Fibroblast of pulmonary artery (primary cell): Measurements from ENCODE around the gene PBRM1.

Source experiments
- DNase-seq: peaks from one replicate; pipeline ENCODE4 v3.0.0-alpha.2; 2010; ENCODE audit warnings: low read depth
- H3K4me3 ChIP-seq: replicated peaks from 2 replicates; pipeline ENCODE4 v1.5.1; 2011; ENCODE audit warnings: low read depth, mild to moderate bottlenecking, control low read depth, low read length, moderate library complexity
- TF ChIP-seq, protein P1 (sequence below): IDR thresholded peaks from 2 replicates; pipeline ENCODE4 v1.5.1; 2011; ENCODE audit warnings: mild to moderate bottlenecking, control low read depth, low read length, inconsistent platforms; ENCODE audit errors: missing control alignments

PBRM1 gene

DNA sequence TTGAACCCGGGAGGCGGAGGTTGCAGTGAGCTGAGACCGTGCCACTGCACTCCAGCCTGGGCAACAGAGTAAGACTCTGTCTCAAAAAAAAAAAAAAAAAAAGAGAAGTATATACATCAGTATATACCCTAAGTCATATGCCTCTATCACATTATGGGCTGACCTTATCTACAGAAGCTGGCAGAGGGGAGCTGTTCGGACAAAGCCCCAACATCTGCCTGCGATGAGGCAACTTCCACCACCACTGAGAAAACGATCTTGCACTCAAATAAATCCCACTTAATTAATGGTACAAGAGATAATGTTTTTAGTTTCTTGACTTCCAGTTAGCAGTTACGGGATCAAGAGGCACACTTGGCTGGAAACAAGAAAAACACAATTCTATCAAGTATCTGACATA lies 17.6 kb upstream of the PBRM1 start:
- TF ChIP-seq, protein P1, sequence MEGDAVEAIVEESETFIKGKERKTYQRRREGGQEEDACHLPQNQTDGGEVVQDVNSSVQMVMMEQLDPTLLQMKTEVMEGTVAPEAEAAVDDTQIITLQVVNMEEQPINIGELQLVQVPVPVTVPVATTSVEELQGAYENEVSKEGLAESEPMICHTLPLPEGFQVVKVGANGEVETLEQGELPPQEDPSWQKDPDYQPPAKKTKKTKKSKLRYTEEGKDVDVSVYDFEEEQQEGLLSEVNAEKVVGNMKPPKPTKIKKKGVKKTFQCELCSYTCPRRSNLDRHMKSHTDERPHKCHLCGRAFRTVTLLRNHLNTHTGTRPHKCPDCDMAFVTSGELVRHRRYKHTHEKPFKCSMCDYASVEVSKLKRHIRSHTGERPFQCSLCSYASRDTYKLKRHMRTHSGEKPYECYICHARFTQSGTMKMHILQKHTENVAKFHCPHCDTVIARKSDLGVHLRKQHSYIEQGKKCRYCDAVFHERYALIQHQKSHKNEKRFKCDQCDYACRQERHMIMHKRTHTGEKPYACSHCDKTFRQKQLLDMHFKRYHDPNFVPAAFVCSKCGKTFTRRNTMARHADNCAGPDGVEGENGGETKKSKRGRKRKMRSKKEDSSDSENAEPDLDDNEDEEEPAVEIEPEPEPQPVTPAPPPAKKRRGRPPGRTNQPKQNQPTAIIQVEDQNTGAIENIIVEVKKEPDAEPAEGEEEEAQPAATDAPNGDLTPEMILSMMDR: no peak
- DNase-seq: no peak
- no peak overlapping the region for H3K4me3 ChIP-seq

DNA sequence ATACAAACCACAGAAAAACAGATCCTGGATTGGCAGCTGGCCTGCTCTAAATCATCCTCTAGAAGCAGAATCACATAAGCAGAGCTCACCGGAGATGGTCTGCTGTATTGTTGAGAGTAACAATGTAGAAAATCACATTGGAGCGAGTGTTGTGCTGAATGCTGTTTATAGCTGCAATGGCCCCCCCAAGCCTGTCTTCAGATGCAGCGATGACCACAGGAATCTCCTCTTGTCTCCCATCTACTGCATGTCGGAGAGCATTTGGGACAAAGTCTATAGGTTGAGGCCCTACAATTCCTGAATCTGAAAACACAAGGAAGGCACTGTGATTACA lies 11.9 kb upstream of the PBRM1 start:
- TF ChIP-seq, protein P1: no peak
- H3K4me3 ChIP-seq: no peak overlapping the region
- no peak for DNase-seq

DNA sequence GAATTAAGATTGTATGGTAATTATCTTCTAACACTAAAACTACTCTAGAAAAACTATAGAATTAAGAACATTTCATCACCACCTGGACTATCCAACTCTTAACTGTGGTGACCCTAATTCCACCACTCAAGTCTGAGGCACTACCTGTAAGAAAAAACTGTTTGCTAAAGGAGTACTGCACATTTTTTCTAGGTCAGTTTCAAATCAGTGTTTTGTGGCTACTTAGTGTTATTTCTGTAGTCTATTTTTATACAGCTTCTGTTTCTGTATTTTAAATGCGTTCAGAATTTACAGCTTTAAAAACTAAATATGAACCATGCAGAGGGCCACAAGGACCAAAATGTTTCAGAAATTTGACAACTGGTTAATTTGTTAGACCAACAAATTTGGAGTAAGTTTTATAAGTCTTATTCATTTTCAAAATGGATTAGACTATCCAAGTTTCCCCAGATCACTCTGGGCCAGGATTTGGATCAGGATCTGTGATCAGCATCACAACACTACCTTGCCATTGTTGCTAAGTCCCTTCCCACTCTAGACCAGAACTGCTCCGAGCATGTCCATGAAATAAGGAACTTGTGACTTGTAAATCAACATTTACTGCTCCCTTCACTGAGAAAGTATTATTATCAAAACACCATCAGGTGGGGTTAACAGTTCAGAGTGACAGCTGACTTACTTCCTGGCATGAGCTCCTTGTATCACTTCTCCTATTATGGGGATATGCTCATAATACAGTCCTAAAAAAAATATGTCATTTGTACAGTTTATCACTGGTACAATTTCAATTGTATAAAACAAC lies 11.3 kb upstream of the PBRM1 start:
- DNase-seq: no peak
- H3K4me3 ChIP-seq: no peak overlapping the region
- TF ChIP-seq, protein P1: no peak

DNA sequence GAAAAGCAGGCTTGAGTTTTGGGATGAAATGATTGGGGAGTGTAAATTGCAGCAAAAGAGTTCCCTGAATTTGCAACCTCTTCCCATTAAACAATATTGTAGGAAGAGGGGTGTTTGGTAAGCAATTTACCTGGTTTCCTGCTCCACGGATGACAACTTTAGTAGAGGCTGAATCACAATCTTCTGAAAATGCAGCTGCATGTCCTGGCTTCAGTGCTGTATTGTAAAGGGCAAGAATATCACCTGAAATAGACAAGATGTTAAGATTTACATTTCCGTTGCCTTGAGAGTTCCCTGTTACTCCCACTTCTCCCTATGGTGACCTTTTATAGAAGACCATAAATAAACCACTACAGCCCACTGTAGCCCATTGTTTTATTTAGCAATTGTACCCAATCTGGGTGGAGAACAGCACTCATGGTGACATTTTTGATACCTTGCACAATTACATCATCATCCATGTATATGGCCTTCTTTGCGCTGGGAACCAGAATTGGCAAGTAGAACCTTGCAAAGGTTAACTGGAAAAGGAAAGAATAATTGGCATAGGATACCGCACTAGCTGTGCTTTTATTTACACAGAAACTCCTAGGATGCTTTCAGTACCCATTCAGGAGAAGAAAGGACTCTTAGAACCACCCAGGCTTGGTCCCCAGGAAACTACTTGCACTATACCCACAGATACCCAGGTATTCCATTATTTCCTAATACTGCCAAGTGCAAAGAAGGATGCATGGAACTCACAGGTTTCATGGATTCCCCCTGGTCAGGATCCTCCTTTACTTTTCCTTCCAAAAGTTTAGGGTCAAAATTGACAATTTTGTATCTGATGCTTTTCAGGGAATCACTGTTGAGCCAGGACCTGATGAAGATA lies 10.3 kb upstream of the PBRM1 start:
- DNase-seq: no peak
- H3K4me3 ChIP-seq: no peak overlapping the region
- TF ChIP-seq, protein P1: no peak

DNA sequence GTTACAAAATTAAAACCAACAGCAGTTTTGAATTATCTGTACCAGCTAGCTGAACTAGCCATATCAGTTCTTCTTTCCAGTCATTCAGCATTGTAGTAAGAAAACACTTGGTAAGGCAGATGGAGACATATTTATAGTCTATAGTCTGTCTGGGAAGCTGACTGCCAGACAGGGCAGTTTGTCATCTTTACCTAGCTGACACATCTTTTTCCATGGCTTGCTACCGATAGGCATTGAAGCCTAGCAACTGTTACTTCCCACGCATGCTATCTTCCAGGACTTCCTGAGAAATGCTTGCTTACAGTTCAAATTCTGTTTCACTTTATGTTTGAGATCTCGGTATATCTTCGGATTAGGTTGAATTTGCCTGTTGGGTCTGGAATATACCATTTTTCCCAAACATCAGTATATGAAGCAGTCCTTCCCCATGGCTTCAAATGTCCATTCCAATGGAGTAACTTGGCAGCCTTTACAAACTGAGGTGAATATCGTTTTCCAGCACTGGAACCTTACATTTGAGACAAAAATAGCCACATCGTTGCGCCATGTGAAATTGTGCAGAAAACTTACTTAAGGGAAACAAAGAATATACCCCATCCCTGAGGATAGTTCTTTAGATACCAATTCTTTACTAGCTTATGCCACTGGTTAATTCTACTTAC lies 8.9 kb upstream of the PBRM1 start:
- TF ChIP-seq, protein P1: no peak
- DNase-seq: peak; percentile 46
- no peak overlapping the region for H3K4me3 ChIP-seq

DNA sequence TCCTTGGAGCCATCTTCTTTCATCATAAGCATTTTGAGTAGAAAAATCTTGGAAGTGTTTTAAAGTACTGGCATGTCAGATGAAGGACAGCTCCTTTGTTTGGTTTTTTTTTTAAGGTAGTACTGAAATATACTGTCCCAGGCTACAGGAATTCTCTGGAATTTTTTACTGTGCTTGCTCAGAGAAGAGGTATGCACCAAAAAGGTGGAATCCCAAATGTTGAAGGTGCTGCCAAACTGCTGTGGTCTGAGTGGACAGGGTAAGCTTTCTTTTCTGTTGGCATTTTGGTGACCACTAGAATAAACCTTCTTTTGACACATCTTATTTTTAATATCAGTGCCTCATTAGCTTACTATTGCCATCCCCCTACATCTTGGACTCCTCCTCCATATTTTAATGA lies 7.4 kb upstream of the PBRM1 start:
- TF ChIP-seq, protein P1: no peak
- DNase-seq: no peak

More for the DNA sequence above, 7.4 kb upstream of the PBRM1 start:
- no peak overlapping the region for H3K4me3 ChIP-seq
